Ovary (tissue), 9 donors: ENCODE measurements around the gene HDHD2. TPM values are rescaled to one million over a fixed set of nuclear protein-coding genes. Genes with fewer than 3 reads are reported as not detected.
A peak's percentile ranks its signal among the peaks of the same experiment; 100 is the strongest.

ENCODE experiments used
- DNase-seq, 5 donors: peaks; one replicate each; pipeline ENCODE4 v3.0.0-alpha.2; 2019 to 2020
- H3K27ac ChIP-seq, 2 donors: fragments of 200-600 bp; one replicate each; pipeline versions ENCODE4 v1.5.1 to v1.8.0; 2019 to 2022
- H3K27me3 ChIP-seq: fragments of 200-600 bp; one replicate; pipeline ENCODE4 v1.8.0; 2022
- H3K36me3 ChIP-seq: fragments of 200-600 bp; sonication (generic); one replicate; pipeline ENCODE4 v1.5.1; 2019
- H3K4me1 ChIP-seq: one replicate; pipeline ENCODE4 v1.8.1; 2013; ENCODE audit warnings: mild to moderate bottlenecking, moderate library complexity; ENCODE audit not compliant: insufficient read depth
- H3K4me3 ChIP-seq: fragments of 200-600 bp; sonication (generic); one replicate; pipeline ENCODE4 v1.5.1; 2017
- H3K9me3 ChIP-seq, 2 donors: fragments of 200-600 bp in 1 of 2; sonication (generic) in 1 of 2; one replicate each; pipeline versions ENCODE4 v1.5.1 to v1.8.1; 2013 to 2019; ENCODE audit warnings: mild to moderate bottlenecking in 1 of 2, moderate library complexity in 1 of 2
- EP300 ChIP-seq: sonication (generic); formaldehyde crosslinking; IDR thresholded peaks from one replicate; pipeline ENCODE4 v1.6.1; 2017; ENCODE audit warnings: antibody characterized with exemption
- POLR2A ChIP-seq: fragments of 450-650 bp; IDR thresholded peaks from one replicate; pipeline ENCODE4 v1.6.1; 2017; ENCODE audit warnings: antibody characterized with exemption, mild to moderate bottlenecking, moderate library complexity
- WGBS, 3 donors: extraction: QIAGEN DNeasy Blood & Tissue Kit in 1 of 3; methylation state at CpG; one replicate each; pipeline versions ENCODE4 v1.1.5 to v1.1.7; 2013 to 2017; 5-methylcytosine and 5-hydroxymethylcytosine counted together
- intact Hi-C, 4 donors: fragments of 100-400 bp; cut with DNase I; formaldehyde crosslinking; loops; one replicate each; pipeline versions ENCODE4 v1.11.0 to v1.15.1; 2022 to 2023
- polyA plus RNA-seq, 2 donors: library from polyadenylated mRNA; stranded (reverse); fragments of 200-250 nt in 1 of 2; fragments of 350-450 nt in 1 of 2; fragmentation: Illumina TruSeq in 1 of 2; extraction: RNeasy Lipid Tissue Mini Kit (QIAGEN cat#74804) in 1 of 2; gene quantifications; one replicate each; pipeline ENCODE4 v1.2.3, GENCODE V29; 2013 to 2014
- total RNA-seq, 7 donors: library from RNA; depleted of rRNA in 2 of 7; stranded (reverse); fragments of >200 nt in 2 of 7; fragmentation: NEBNext Ultra II Directional in 3 of 7; extraction: Animal tissue kit (Norgen Biotek cat#: 25700) in 3 of 7; gene quantifications; one replicate each; pipeline versions ENCODE4 v1.1.0 to v1.2.4, GENCODE V29; 2016 to 2023
- TF ChIP-seq, protein P1 (sequence below), 3 donors: fragments of 450-650 bp in 2 of 3; fragments of 200-600 bp in 1 of 3; IDR thresholded peaks; one replicate each; pipeline versions ENCODE4 v1.5.1 to v1.8.0; 2016 to 2022; ENCODE audit warnings: antibody characterized with exemption in 3 of 3, mild to moderate bottlenecking in 1 of 3
- donor health status: DM: no; HTN: no; CAD: no; lungs with moderate emphysema.
- donor health status: DM: no; HTN: no; CAD: no.
- donor health status: Bipolar disorder and iron deficiency.
- donor health status: DM: yes; HTN: yes; CAD: no.
- donor health status: DM: no; HTN: no; CAD: no.
- donor health status: DM: yes; HTN: yes; CAD: no.

Gene HDHD2
- total and polyA plus RNA-seq, 9 donors = 18.2 to 48.4 (median 36.7) TPM

- Histone ChIP-seq H3K4me3 (no peak overlapping the region), H3K27me3 (no peaks in the 10 kb centered on the region), H3K27ac (no peak overlapping the region), H3K4me1 (peaks cover 2% of the 10 kb centered on the region), H3K36me3 (no peaks in the 10 kb centered on the region), H3K9me3 (no peaks in the 10 kb centered on the region)
- TF ChIP-seq, protein P1, sequence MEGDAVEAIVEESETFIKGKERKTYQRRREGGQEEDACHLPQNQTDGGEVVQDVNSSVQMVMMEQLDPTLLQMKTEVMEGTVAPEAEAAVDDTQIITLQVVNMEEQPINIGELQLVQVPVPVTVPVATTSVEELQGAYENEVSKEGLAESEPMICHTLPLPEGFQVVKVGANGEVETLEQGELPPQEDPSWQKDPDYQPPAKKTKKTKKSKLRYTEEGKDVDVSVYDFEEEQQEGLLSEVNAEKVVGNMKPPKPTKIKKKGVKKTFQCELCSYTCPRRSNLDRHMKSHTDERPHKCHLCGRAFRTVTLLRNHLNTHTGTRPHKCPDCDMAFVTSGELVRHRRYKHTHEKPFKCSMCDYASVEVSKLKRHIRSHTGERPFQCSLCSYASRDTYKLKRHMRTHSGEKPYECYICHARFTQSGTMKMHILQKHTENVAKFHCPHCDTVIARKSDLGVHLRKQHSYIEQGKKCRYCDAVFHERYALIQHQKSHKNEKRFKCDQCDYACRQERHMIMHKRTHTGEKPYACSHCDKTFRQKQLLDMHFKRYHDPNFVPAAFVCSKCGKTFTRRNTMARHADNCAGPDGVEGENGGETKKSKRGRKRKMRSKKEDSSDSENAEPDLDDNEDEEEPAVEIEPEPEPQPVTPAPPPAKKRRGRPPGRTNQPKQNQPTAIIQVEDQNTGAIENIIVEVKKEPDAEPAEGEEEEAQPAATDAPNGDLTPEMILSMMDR (IDR thresholded peaks at IDR 0.05) = no peak
- TF ChIP-seq POLR2A (no peak), EP300 (no peak)
- intact Hi-C loops = no loop called here
- WGBS, 3 donors = 77 to 82% (median 79%) methylated on average over 3 of the region's 3 CpGs
- no peak for DNase-seq
Observed at GRCh38 chr18:47180765-47181164, 30.5 kb upstream of the HDHD2 start.

- Histone ChIP-seq H3K9me3 (no peaks in the 10 kb centered on the region), H3K27ac (no peak overlapping the region), H3K4me1 (peaks cover 5% of the 10 kb centered on the region), H3K36me3 (no peaks in the 10 kb centered on the region), H3K27me3 (no peaks in the 10 kb centered on the region), H3K4me3 (no peak overlapping the region)
- TF ChIP-seq POLR2A (no peak), EP300 (no peak)
- TF ChIP-seq, protein P1 (IDR thresholded peaks at IDR 0.05) = no peak
- WGBS, 3 donors = 13 to 20% (median 13%) methylated on average over 4 of the region's 4 CpGs
- intact Hi-C loops = no loop called here
- no peak for DNase-seq
Observed at GRCh38 chr18:47179520-47179919, 29.2 kb upstream of the HDHD2 start.

GRCh38 chr18:47175898-47176575 is 25.7 kb upstream of the HDHD2 start, which contains the start of gene IER3IP1:
TSS of gene IER3IP1 (minus strand) at chr18:47176364. CDS start at chr18:47176277, 87 bp downstream.
- WGBS, 3 donors = 0 to 1% (median 1%) methylated on average over 33 to 48 of the region's 48 CpGs

GRCh38 chr18:47175283-47175897 is 25.1 kb upstream of the HDHD2 start:
- DNase-seq = peak in 2 of 5 donors; percentile 34 to 47
- Histone ChIP-seq H3K4me1 (peaks cover 10% of the 10 kb centered on the region), H3K4me3 (peak overlapping the region; percentile 99), H3K9me3 (no peaks in the 10 kb centered on the region), H3K36me3 (no peaks in the 10 kb centered on the region), H3K27ac (peak overlapping the region; percentile 2 to 68), H3K27me3 (no peaks in the 10 kb centered on the region)
- TF ChIP-seq EP300 (no peak), POLR2A (no peak)
- TF ChIP-seq, protein P1 (IDR thresholded peaks at IDR 0.05) = no peak
- 1 to 2% (median 1%) methylated on average over 24 of the region's 24 CpGs for WGBS, 3 donors
- intact Hi-C loops = no loop called here

More at GRCh38 chr18:47175898-47176575, 25.7 kb upstream of the HDHD2 start, which contains the start of gene IER3IP1:
- peaks cover 10% of the 10 kb centered on the region for H3K4me1 ChIP-seq
- TF ChIP-seq, protein P1 (IDR thresholded peaks at IDR 0.05) = peak in 2 of 3 donors; percentile 9 to 31
- no peak for TF ChIP-seq EP300
- peak; percentile 53 for TF ChIP-seq POLR2A
- peak within 1 kb of the TSS; percentile 99 for H3K4me3 ChIP-seq
- peak; percentile 87 to 95 (median 93) for DNase-seq
- H3K27me3 ChIP-seq = no peaks in the 10 kb centered on the region
- no peaks in the 10 kb centered on the region for H3K36me3 ChIP-seq
- H3K27ac ChIP-seq = peak within 1 kb of the TSS; percentile 2 to 68
- no peaks in the 10 kb centered on the region for H3K9me3 ChIP-seq
- intact Hi-C loops = no loop called here
